Medulla oblongata (tissue), 1 donor: ENCODE data around the gene IL11RA.
A peak's percentile ranks its signal among the peaks of the same experiment; 100 is the strongest.

Experiments
- DNase-seq: peaks from one replicate; pipeline ENCODE4 v3.0.0-alpha.2; 2015; ENCODE audit errors: extremely low spot score

IL11RA gene

GRCh38 chr9:34686231-34686630, 34.2 kb downstream of the IL11RA start:
- no peak for DNase-seq

GRCh38 chr9:34686732-34687131, 34.7 kb downstream of the IL11RA start:
- no peak for DNase-seq

GRCh38 chr9:34687276-34688030, 35.5 kb downstream of the IL11RA start:
- no peak for DNase-seq

DNA sequence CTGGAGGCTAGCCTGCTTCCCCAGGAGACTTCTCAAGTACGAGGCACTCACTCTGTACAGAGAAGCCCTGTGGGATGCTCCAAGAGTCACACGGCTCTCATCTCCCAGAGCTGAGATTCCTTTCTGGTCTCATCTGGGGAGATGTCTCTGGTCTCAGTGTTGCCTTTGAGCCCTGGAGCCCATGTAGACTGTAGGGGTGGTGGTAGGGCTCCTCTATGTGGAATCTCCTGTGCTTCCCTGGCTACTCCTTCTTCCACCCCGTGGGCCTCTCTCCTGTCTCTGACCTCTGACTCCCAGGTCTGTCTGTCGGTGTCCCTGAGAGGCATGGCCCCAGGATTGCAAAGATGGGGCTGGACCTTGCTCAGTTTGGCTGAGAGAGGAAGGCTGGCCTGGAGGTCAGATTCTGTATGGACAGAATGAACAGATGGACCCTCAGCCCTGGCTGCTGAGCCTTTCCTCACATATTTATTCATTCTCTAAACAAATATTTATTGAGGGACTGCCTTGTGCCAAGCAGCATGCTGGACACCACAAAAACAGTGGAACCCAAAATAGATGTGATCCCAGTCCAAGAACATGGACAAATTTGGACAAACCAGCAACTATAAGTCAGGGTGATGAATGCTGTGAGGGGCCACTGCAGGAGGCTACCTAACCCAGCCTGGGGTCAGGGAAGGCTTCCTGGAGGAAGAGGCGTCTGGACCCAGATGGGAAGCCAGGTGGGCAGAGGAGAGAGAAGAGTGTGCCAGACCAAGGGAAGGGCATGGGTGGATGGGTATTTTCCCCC, 36.5 kb downstream of the IL11RA start:
- DNase-seq = no peak

DNA sequence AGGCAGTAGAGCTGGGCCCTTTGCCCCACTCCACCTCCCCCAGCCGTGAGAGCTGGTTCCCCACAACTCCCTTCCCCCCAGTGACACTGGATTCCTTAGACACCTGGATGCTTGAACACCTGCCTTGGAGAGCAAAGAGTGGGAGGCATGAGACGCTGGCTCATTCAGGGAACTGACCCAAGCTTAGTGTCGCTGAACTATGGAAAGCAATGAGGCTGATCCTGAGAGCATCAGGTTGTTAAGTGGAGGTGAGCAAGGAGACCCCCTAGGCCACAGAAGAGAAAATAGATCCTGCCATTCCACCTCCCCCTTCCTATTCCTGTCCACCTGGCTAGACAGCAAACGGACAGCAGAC, 37.1 kb downstream of the IL11RA start:
- DNase-seq = no peak

DNA sequence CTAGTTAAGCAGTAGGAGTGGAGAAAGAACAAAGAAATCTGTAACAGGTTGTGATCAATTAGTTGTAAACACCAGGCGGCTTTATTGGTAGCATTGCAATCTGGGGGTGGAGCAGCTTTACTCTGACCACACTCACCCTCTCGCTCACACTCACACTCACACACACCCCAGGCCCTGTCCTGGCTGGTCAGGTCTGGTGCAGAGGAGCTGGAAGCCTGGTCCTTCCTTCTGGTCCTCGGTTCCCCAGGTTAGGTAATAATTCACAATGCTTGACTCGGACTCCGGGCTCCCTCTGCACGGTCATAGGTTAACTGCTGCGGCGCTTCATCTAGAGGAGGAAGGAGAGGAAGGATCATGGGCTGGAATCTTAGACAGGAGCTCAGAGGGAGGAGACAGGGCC, 37.5 kb downstream of the IL11RA start:
- no peak for DNase-seq

DNA sequence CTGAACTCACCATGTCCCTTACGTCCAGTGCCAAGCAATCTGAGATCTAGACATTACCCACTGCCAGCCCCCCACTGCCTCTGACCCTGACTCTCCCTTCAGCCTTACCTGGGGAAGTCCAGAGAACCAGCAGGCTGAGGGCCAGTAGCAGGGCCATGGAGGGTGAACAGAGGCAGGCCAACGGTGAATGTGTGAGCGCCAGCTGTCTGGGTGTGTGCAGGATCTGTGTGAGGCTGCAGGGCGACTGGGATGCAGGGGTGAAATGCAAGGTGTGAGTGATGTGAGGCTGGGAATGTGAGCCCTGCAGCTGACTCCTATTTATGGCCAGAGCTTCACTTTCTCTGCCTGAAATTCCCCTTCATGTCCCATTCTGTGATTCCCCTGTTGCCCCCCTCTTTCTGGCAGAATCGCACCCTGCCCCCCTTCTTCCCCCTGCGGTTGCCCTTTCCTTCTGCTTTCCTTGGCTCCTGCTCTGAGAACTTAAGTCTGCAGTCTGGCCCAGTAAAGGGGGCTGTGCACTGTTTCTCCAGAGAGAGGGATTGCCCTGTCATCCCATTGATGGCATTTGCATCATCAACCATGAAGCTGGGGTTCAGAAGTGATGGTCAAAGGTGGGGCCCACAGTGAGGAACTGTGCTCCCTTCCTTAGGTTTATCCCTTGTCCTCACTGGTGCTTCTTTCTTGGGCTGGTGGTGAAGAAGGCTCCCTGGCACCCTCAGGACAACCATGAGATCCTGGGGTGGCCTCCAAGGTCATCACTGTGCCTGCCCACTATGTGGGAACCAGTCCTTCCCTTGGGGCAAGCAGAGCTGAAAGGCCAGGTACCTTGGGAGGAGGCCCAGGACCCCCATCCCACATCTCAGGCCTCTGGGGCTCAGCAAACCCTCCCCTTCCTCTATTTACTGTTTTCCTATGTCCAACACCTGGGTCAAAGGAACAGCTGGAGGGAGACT, 39.3 kb downstream of the IL11RA start, which contains the start of gene CCL19:
CCL19 (minus strand) TSS at position 294 of the 953 bp plus-strand sequence; CDS start at position 157, 137 bp downstream.
- DNase-seq = peak; percentile 30

- DNase-seq = no peak
These were observed 39.9 kb downstream of the IL11RA start for GRCh38 chr9:34691936-34692315.

GRCh38 chr9:34693560-34693959, 41.6 kb downstream of the IL11RA start:
- no peak for DNase-seq

- DNase-seq = no peak
These were observed 42.8 kb downstream of the IL11RA start for GRCh38 chr9:34694811-34695210.

GRCh38 chr9:34701023-34701768, 49.2 kb downstream of the IL11RA start:
- peak; percentile 80 for DNase-seq

- DNase-seq = peak; percentile 85
These were observed 50.1 kb downstream of the IL11RA start for GRCh38 chr9:34701769-34702736.

DNA sequence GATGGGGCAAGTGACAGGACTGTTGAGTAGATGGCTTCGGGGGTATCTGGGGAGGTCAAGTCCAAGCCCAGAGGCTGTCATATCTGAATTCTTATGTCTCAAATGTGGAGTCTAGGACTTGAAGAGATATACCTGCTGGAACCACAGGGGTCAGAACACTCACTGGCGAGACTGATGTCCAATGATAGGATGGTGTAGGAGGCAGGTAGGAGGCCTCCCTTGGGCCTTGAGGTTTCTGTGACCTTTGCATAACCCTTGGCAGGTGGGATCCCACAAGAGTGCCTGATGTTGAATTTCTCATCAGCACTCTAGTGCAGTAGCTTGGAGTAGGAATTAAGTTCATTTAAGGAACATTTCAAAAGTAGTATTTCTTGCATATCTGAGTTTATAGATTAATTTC, 55.1 kb downstream of the IL11RA start:
- no peak for DNase-seq

DNA sequence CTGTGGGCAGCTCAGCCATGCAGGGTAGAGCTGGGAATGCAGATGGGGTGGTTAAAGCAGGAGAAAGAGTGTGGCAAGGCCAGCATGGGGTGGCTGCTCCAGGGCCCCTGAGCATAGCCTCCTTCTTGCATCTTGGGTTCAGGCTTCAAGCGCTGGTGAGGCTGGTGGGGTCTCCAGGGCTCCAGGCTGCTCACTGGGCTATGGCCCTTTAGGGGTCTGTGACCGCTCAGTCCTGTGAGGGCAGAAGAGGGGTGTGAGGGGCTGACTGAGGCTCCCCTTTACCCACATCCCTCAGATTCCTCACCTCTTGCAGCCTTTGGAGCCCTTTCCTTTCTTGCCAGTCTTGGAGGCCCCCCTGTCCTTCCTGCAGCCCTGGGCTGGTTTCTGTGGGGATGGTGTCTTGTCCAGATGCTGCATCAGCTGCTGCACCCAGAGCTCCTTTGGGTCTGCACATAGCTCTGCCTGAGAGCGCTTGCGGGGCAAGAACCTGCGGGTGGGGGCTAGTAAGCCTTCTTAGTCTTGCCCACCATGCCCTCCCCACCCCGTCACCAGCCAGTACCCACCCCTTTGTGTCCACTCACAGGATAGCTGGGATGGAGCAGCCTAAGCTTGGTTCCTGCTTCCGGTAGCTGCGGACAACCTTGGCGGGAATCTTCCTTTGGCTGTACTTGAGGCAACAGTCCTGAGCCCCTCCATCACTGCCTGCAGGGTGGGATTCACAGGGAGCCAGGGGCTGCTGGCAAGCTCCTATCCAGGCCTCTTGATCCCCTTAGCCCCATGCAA, 57.4 kb downstream of the IL11RA start:
- no peak for DNase-seq

DNA sequence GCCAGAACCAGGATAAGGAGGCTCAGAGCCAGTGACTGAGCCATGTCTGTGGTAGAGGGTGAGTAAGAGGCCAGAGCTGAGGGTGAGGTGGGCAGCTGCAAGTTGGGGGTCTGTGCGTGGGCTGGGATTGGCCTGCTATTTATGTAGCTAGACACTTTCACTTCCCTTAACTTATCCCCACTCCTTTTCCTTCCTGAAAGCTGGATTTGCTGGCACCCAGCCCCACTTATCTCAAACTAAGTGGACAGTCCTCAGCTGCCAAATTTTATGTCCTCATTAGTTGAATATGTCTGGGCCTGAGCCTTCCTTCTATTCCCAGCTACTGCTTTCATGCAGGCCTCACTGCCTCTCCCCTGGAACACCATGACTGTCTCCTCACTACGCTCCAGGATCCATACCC, 58.0 kb downstream of the IL11RA start, which contains the start of gene CCL21:
CCL21 (minus strand) TSS at position 114 of the 400 bp plus-strand sequence; CDS start at position 44, 70 bp downstream.
- DNase-seq = no peak
